Omental fat pad (tissue), 4 donors: ENCODE results near the gene PTTG1IP. TPM values are rescaled to one million over a fixed set of nuclear protein-coding genes. Genes with fewer than 3 reads are reported as not detected.

Source experiments
- ATAC-seq: fragments of 150-250 bp; one replicate; pipeline ENCODE4 v1.9.1; 2016; ENCODE audit warnings: mild to moderate bottlenecking, moderate library complexity; ENCODE audit not compliant: low FRiP score
- DNase-seq: peaks from one replicate; pipeline ENCODE4 v3.0.0-alpha.2; 2019; ENCODE audit warnings: low spot score
- CTCF ChIP-seq, 3 donors: fragments of 450-650 bp; IDR thresholded peaks; one replicate each; pipeline ENCODE4 v1.5.1; 2016 to 2017; ENCODE audit warnings: antibody characterized with exemption in 3 of 3, mild to moderate bottlenecking in 3 of 3, moderate library complexity in 2 of 3
- total RNA-seq, 4 donors: library from RNA; depleted of rRNA; stranded (reverse); fragments of >200 nt; gene quantifications; one replicate each; pipeline ENCODE4 v1.1.0, GENCODE V29; 2016

Gene PTTG1IP, protein sequence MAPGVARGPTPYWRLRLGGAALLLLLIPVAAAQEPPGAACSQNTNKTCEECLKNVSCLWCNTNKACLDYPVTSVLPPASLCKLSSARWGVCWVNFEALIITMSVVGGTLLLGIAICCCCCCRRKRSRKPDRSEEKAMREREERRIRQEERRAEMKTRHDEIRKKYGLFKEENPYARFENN
- 100 to 1,000 TPM; 200 to 241 (median 214) TPM for total RNA-seq

DNA sequence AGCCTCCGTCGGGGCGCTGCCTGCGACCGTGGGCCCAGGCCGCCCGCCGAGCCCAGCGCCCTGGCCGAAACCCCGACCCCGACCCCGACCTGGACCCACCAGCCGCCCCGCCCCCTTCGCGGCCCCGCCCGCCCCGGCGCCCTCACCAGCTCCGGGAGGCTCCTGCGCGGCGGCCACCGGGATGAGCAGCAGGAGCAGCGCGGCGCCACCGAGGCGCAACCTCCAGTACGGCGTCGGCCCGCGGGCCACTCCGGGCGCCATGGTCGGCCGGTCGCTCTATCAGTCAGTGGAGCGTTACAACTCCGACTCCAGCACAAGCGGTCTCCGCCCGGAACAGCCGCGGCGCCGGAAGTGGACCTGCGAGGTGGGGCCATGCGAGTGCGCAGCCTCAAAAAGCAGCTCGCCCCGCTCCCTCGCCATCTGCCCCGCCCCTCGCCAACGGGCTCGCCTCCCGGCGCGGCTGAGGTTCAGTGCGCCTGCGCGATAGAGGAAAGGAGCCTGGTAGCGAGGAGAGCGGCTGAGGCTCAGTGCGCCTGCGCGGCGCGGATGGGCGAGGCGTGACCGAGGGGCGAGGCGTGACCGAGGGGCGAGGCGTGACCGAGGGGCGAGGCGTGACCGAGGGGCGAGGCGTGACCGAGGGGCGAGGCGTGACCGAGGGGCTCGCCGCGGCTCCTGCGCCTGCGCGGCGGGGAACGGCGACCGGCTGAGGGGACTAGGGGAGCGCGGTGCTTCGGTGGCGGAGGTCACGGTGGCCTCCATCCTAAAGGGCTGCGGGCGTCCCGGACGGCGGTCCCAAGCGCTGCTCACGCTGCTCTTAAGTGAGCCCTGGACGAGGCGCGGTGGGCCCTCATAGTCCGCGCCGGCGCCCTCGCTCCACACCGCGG is at the start of gene PTTG1IP:
Gene PTTG1IP (minus strand): TSS at position 335 of the 884 bp plus-strand sequence. CDS start 74 bp downstream, at position 261.
- ATAC-seq (peak; percentile 72), DNase-seq (peak; percentile 94)
- no peak for TF ChIP-seq CTCF (IDR thresholded peaks at IDR 0.05)

DNA sequence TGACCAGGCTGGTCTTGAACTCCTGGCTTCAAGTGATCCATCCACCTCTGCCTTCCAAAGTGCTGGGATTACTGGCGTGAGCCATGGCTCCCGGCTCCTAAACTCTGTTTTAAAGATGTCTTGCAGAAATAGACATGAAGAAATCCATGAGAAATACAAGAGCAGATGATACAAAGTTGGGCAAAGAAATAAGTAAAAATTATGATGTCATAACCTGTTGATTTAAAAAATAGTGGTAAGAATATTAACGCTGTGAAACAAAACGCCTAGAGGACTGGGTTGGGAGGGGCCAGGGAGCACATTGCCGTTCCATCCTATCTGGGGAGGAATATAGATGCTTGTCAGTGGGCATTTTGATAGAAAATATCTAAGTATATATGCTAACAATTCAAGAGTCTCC is 48.4 kb upstream of the PTTG1IP start:
- TF ChIP-seq CTCF (IDR thresholded peaks at IDR 0.05), result no peak
- no peak for DNase-seq
- ATAC-seq, result no peak

GRCh38 chr21:44920694-44921604 is 47.5 kb upstream of the PTTG1IP start, which contains the start of gene ITGB2:
ITGB2 (minus strand) TSS chr21:44920899; CDS start chr21:44910782, 10,117 bp downstream.
- no peak for TF ChIP-seq CTCF (IDR thresholded peaks at IDR 0.05)
- no peak for DNase-seq
- ATAC-seq, result no peak

DNA sequence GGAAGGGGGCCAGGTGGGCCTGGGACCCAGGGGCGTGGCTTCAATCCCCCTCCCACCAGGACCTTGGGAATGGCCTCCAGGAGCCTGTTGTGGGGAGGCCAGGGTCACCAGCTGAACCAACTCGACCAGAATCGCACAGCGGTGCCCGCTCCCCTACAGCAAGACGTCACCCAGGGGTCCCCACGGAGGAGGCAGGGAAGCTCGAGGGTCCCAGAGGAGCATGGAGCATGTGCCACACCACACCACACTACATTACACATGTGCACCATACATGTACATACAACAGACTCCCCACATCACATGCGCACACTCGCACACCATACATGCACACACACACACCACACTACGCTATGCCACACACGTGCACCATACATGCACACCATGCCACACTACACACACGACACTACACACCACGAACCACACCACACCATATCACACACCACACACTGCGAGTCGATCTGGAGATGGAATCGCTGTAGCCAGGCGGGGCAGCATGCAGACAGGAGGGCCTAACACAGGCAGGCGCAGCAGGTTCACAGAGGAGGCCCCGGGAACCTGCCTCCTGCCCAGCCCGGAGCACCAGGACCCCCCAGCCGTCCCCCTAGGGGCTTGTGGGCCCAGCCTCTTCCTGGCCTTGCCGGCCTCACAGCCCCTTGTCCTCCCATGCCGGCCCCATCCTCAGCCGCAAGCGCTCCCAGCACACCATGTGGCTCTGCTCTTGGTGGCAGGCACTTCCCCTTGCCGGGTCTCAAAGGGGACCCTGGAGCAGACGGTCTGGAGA is 46.6 kb upstream of the PTTG1IP start:
- no peak for DNase-seq
- no peak for TF ChIP-seq CTCF (IDR thresholded peaks at IDR 0.05)
- no peak for ATAC-seq

DNA sequence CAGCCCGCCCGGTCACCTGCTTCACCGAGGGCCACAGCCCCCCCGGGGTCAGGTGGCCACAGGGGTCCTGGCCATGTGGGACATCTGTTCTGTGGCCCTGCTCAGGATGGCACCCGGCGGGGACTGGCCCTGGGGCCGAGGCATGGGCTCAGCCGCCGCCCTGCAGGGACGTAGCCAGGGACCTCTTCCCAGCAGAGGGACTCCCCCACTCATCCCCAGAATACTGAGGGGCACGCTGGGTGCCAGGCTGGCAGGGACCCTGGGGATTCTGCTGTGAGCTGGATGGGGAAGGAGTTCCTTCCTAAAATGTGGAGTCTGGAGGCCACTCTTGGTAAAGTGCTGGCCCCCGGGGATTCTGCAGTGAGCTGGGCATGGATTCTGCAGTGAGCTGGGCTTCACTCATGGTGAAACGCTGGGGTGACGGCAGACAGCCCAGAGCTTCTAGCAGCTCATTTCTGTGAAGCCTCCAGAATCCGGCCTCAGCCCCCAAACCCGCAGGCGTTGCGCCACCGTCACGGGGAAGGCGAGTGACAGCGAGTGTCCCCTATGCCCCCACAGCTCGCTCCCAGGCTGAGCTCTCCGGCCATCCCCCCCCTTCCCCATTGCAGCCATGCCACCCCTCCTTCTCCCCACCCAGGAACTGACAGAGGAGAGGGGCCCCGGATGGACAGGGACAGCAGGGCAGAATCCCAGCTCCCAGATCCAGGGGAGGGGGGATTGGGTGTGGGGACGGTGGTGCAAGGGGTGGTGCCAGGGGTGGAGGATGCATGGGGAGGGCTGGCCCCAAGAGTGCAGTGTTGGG is 45.8 kb upstream of the PTTG1IP start:
- TF ChIP-seq CTCF (IDR thresholded peaks at IDR 0.05), result no peak
- no peak for ATAC-seq
- no peak for DNase-seq
